CD4-positive, alpha-beta memory T cell (primary cell): ENCODE results near the gene CIT. TPM values are rescaled to one million over a fixed set of nuclear protein-coding genes. Genes with fewer than 3 reads are reported as not detected.

Experiments
- CTCF ChIA-PET: fragments of 350-600 bp; sonication (Branson Sonifier 250); formaldehyde crosslinking; loops from one replicate; lab custom pipeline; 2021; ENCODE audit warnings: inconsistent platforms; ENCODE audit not compliant: partially characterized antibody; lab: Charles Lee
- POLR2A ChIA-PET: fragments of 350-600 bp; sonication (Branson Sonifier 250); formaldehyde crosslinking; loops from one replicate; lab custom pipeline; 2021; ENCODE audit not compliant: partially characterized antibody; lab: Charles Lee
- DNase-seq, 5 donors: peaks; one replicate each; pipeline versions ENCODE4 v3.0.0 to v3.0.0-alpha.2; 2020 to 2022; ENCODE audit warnings: mixed read lengths in 1 of 5
- H3K27ac ChIP-seq: one replicate; pipeline ENCODE4 v1.7.0; 2013; ENCODE audit warnings: low read depth, low read length
- H3K27me3 ChIP-seq: 2 replicates; pipeline ENCODE4 v1.7.0; 2013; ENCODE audit warnings: mild to moderate bottlenecking, low read length, moderate library complexity; ENCODE audit not compliant: insufficient read depth
- H3K36me3 ChIP-seq: 2 replicates; pipeline ENCODE4 v1.7.0; 2013; ENCODE audit warnings: mild to moderate bottlenecking, low read length, moderate library complexity; ENCODE audit not compliant: insufficient read depth
- H3K4me1 ChIP-seq: 2 replicates; pipeline ENCODE4 v1.7.0; 2013; ENCODE audit warnings: mild to moderate bottlenecking, low read length, moderate library complexity; ENCODE audit not compliant: insufficient read depth
- H3K4me3 ChIP-seq, 2 donors: one replicate each; pipeline ENCODE4 v1.7.0; 2013; ENCODE audit warnings: low read length in 2 of 2, mild to moderate bottlenecking in 1 of 2
- H3K9me3 ChIP-seq, 2 donors: one replicate each; pipeline ENCODE4 v1.7.0; 2013; ENCODE audit warnings: low read length in 2 of 2, control low read depth in 1 of 2; ENCODE audit not compliant: control insufficient read depth in 1 of 2
- H3K27ac Mint-ChIP-seq, 7 donors: one replicate each; pipeline ENCODE4 v1.8.0; 2020 to 2021; ENCODE audit warnings: mixed read lengths in 7 of 7, mild to moderate bottlenecking in 6 of 7, inconsistent platforms in 3 of 7, moderate library complexity in 3 of 7
- H3K27me3 Mint-ChIP-seq, 2 donors: one replicate each; pipeline ENCODE4 v1.8.0; 2020 to 2021; ENCODE audit warnings: mixed read lengths in 2 of 2
- H3K36me3 Mint-ChIP-seq, 2 donors: one replicate each; pipeline ENCODE4 v1.8.0; 2020 to 2021; ENCODE audit warnings: mixed read lengths in 2 of 2, inconsistent platforms in 1 of 2, mild to moderate bottlenecking in 1 of 2
- H3K4me1 Mint-ChIP-seq, 4 donors: one replicate each; pipeline ENCODE4 v1.8.0; 2020 to 2021; ENCODE audit warnings: mixed read lengths in 4 of 4, mild to moderate bottlenecking in 1 of 4
- H3K4me3 Mint-ChIP-seq, 8 donors: one replicate each; pipeline ENCODE4 v1.8.0; 2020 to 2021; ENCODE audit warnings: mixed read lengths in 8 of 8, mild to moderate bottlenecking in 7 of 8, moderate library complexity in 6 of 8, inconsistent platforms in 3 of 8
- H3K9me3 Mint-ChIP-seq, 8 donors: one replicate each; pipeline ENCODE4 v1.8.0; 2020 to 2021; ENCODE audit warnings: mixed read lengths in 8 of 8, mild to moderate bottlenecking in 5 of 8, inconsistent platforms in 3 of 8, moderate library complexity in 1 of 8
- intact Hi-C: fragments of 100-400 bp; cut with micrococcal nuclease; formaldehyde crosslinking; loops from one replicate; pipeline ENCODE4 v1.15.1; 2023
- polyA plus RNA-seq, 2 donors: library from polyadenylated mRNA; unstranded; fragments of 300-500 nt; fragmentation: Illumina TruSeq; gene quantifications; one replicate each; pipeline ENCODE4 v1.2.3, GENCODE V29; 2021
- total RNA-seq, 2 experiments: library from RNA; stranded (reverse); gene quantifications; one replicate each; pipeline ENCODE4 v1.2.3, GENCODE V29; 2021

Gene CIT
- total and polyA plus RNA-seq, 4 experiments from 2014 or later, result 1.0 to 3.5 (median 1.6) TPM; not detected in 1

DNA sequence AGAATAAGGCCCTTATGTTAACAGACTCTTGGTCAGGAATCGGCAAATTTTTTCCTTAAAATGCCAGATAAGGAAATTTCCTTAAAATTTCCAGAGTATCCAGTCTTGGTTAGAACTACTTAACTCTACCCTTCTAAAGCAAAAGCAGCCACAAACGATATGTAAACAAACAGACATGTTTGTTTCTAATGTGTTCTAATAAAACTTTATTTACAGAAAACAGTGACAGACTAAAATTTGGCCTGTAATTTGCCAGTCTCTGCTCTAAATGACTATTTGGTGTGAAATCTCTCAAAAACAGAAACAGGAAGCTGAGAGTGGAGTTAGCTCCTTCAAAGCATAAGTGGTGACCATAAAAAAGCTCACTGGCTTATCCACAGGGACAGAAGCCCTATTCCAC, 131.0 kb downstream of the CIT start:
- H3K27me3 Mint-ChIP-seq, result no peaks in the 10 kb centered on the region
- no peaks in the 10 kb centered on the region for H3K4me1 ChIP-seq
- H3K4me3 Mint-ChIP-seq, result no peak overlapping the region
- H3K27ac ChIP-seq, result no peak overlapping the region
- H3K27me3 ChIP-seq, result no peaks in the 10 kb centered on the region
- peaks cover 6 to 38% (median 25%) of the 10 kb centered on the region in 8 donors for H3K9me3 Mint-ChIP-seq
- no peak overlapping the region for H3K4me3 ChIP-seq
- H3K36me3 Mint-ChIP-seq, result peaks cover 13 to 14% of the 10 kb centered on the region in 2 donors
- CTCF ChIA-PET, result no interaction called here
- POLR2A ChIA-PET, result no interaction called here
- no peaks in the 10 kb centered on the region for H3K9me3 ChIP-seq
- H3K4me1 Mint-ChIP-seq, result no peaks in the 10 kb centered on the region
- no peaks in the 10 kb centered on the region for H3K36me3 ChIP-seq
- intact Hi-C loops, result no loop called here
- DNase-seq, result no peak
- H3K27ac Mint-ChIP-seq, result no peak overlapping the region

DNA sequence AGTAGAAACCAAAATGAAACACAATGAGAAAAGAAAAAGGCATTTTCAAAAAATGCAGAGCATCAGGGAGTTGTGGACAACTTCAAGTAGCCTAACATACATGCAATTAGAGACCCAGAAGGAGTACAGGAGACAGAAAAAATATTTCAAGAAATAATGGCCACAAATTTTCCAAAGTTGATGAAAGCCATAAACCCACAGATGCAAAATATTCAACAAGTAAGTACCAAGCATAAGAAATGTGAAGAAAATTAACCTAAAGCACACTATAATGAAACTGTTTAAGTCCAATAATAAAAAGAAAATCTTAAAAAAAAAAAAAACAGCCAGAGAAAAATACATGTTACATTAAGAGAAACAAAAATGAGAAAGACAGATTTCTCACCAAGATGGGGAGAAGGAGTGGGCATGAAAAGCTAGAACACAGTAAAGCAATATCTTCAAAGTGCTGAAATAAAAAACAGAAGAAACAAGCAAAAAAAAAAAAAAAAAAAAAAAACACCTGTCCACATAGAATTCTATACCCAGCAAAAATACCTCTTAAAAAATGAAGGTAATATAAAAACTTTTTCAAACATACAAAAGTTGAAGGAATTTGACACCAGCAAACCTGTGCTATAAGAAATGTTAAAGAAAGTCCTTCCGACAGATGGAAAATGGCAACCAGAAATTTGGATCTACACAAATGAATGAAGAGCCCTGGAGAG, 132.1 kb downstream of the CIT start:
- no peak overlapping the region for H3K27ac Mint-ChIP-seq
- Histone ChIP-seq H3K4me3 (no peak overlapping the region), H3K27ac (no peak overlapping the region), H3K36me3 (no peaks in the 10 kb centered on the region), H3K9me3 (no peaks in the 10 kb centered on the region), H3K4me1 (no peaks in the 10 kb centered on the region), H3K27me3 (no peaks in the 10 kb centered on the region)
- ChIA-PET POLR2A (no interaction called here), CTCF (no interaction called here)
- H3K27me3 Mint-ChIP-seq, result no peaks in the 10 kb centered on the region
- H3K4me3 Mint-ChIP-seq, result no peak overlapping the region
- peaks cover 6 to 38% (median 25%) of the 10 kb centered on the region in 8 donors for H3K9me3 Mint-ChIP-seq
- peaks cover 13 to 14% of the 10 kb centered on the region in 2 donors for H3K36me3 Mint-ChIP-seq
- H3K4me1 Mint-ChIP-seq, result no peaks in the 10 kb centered on the region
- intact Hi-C loops, result no loop called here
- no peak for DNase-seq

- CTCF ChIA-PET, result no interaction called here
These were observed 134.4 kb downstream of the CIT start for GRCh38 chr12:119742700-119743099.

GRCh38 chr12:119740830-119741229, 136.3 kb downstream of the CIT start:
- no peaks in the 10 kb centered on the region for H3K36me3 ChIP-seq
- Mint-ChIP-seq H3K4me3 (no peak overlapping the region), H3K27ac (no peak overlapping the region), H3K36me3 (peaks cover 13 to 14% of the 10 kb centered on the region in 2 donors), H3K4me1 (no peaks in the 10 kb centered on the region), H3K27me3 (no peaks in the 10 kb centered on the region), H3K9me3 (peaks cover 6 to 30% (median 22%) of the 10 kb centered on the region in 8 donors)
- no peaks in the 10 kb centered on the region for H3K9me3 ChIP-seq
- CTCF ChIA-PET, result no interaction called here
- no peaks in the 10 kb centered on the region for H3K27me3 ChIP-seq
- no peak for DNase-seq
- POLR2A ChIA-PET, result no interaction called here
- intact Hi-C loops, result no loop called here
- H3K4me1 ChIP-seq, result no peaks in the 10 kb centered on the region
- H3K4me3 ChIP-seq, result no peak overlapping the region
- H3K27ac ChIP-seq, result no peak overlapping the region

More at GRCh38 chr12:119742700-119743099, 134.4 kb downstream of the CIT start:
- Histone ChIP-seq H3K9me3 (no peaks in the 10 kb centered on the region), H3K4me3 (no peak overlapping the region), H3K27me3 (no peaks in the 10 kb centered on the region), H3K27ac (no peak overlapping the region), H3K4me1 (no peaks in the 10 kb centered on the region), H3K36me3 (no peaks in the 10 kb centered on the region)
- H3K4me3 Mint-ChIP-seq, result no peak overlapping the region
- DNase-seq, result no peak
- no peaks in the 10 kb centered on the region for H3K4me1 Mint-ChIP-seq
- intact Hi-C loops, result no loop called here
- H3K36me3 Mint-ChIP-seq, result peaks cover 13 to 14% of the 10 kb centered on the region in 2 donors
- H3K9me3 Mint-ChIP-seq, result peaks cover 6 to 38% (median 25%) of the 10 kb centered on the region in 8 donors
- H3K27ac Mint-ChIP-seq, result no peak overlapping the region
- H3K27me3 Mint-ChIP-seq, result no peaks in the 10 kb centered on the region
- POLR2A ChIA-PET, result no interaction called here

- Mint-ChIP-seq H3K9me3 (no peaks in the 10 kb centered on the region), H3K27me3 (no peaks in the 10 kb centered on the region), H3K27ac (no peak overlapping the region), H3K36me3 (no peaks in the 10 kb centered on the region), H3K4me1 (peaks cover 0 to 1% (median under 1%) of the 10 kb centered on the region in 4 donors), H3K4me3 (no peak overlapping the region)
- CTCF ChIA-PET, result no interaction called here
- POLR2A ChIA-PET, result no interaction called here
- Histone ChIP-seq H3K4me1 (no peaks in the 10 kb centered on the region), H3K27me3 (no peaks in the 10 kb centered on the region), H3K27ac (no peak overlapping the region), H3K36me3 (no peaks in the 10 kb centered on the region), H3K4me3 (no peak overlapping the region), H3K9me3 (no peaks in the 10 kb centered on the region)
- DNase-seq, result no peak
- intact Hi-C loops, result no loop called here
These were observed 142.0 kb downstream of the CIT start for GRCh38 chr12:119735079-119735478.

DNA sequence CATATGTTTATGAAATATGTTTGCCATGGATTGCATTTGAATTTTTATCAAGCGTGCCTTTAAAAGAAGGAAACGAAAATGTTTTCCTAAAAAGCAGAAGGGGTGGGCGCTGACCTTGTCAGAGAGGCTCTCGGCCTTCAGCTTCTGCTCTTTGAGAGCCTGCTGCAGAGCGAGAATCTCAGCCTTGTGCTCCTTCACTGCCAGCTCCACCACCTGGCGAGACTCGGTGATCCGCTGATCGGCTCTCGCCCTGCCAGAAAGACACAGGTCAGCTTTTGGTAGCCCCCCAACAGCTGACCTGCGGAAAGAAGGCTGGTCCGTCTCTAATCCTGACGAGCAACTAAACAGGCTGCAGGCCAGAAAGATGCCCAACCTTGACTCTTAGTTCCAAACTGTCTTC, 146.7 kb downstream of the CIT start:
- H3K4me1 Mint-ChIP-seq, result peaks cover 0 to 1% (median under 1%) of the 10 kb centered on the region in 4 donors
- H3K9me3 Mint-ChIP-seq, result no peaks in the 10 kb centered on the region
- no peaks in the 10 kb centered on the region for H3K27me3 Mint-ChIP-seq
- CTCF ChIA-PET, result no interaction called here
- H3K4me1 ChIP-seq, result no peaks in the 10 kb centered on the region
- H3K27me3 ChIP-seq, result no peaks in the 10 kb centered on the region
- H3K4me3 Mint-ChIP-seq, result no peak overlapping the region
- no peak overlapping the region for H3K4me3 ChIP-seq
- no peaks in the 10 kb centered on the region for H3K9me3 ChIP-seq
- no peaks in the 10 kb centered on the region for H3K36me3 ChIP-seq
- H3K27ac ChIP-seq, result no peak overlapping the region
- intact Hi-C loops, result no loop called here
- DNase-seq, result no peak
- POLR2A ChIA-PET, result no interaction called here
- H3K36me3 Mint-ChIP-seq, result no peaks in the 10 kb centered on the region
- H3K27ac Mint-ChIP-seq, result no peak overlapping the region

- ChIA-PET POLR2A (no interaction called here), CTCF (no interaction called here)
- H3K4me1 ChIP-seq, result no peaks in the 10 kb centered on the region
- no peaks in the 10 kb centered on the region for H3K36me3 Mint-ChIP-seq
- H3K9me3 Mint-ChIP-seq, result no peaks in the 10 kb centered on the region
- peaks cover 0 to 1% (median under 1%) of the 10 kb centered on the region in 4 donors for H3K4me1 Mint-ChIP-seq
- DNase-seq, result no peak
- no peak overlapping the region for H3K4me3 ChIP-seq
- H3K36me3 ChIP-seq, result no peaks in the 10 kb centered on the region
- no peaks in the 10 kb centered on the region for H3K27me3 Mint-ChIP-seq
- H3K27me3 ChIP-seq, result no peaks in the 10 kb centered on the region
- no peak overlapping the region for H3K27ac ChIP-seq
- H3K9me3 ChIP-seq, result no peaks in the 10 kb centered on the region
- no peak overlapping the region for H3K27ac Mint-ChIP-seq
- H3K4me3 Mint-ChIP-seq, result no peak overlapping the region
- intact Hi-C loops, result no loop called here
These were observed 147.2 kb downstream of the CIT start for GRCh38 chr12:119729871-119730270.
